Kidney epithelial cell (primary cell): ENCODE results near the gene MYBPC1. TPM values are rescaled to one million over a fixed set of nuclear protein-coding genes. Genes with fewer than 3 reads are reported as not detected.
"Not testable (repeated sequence)": the region's sequence is repeated elsewhere in the genome, so short reads cannot be mapped to it uniquely, and the experiment has no call there.

ENCODE experiments used
- DNase-seq: peaks from one replicate; pipeline ENCODE4 v3.0.0-alpha.2; 2010; ENCODE audit warnings: low read depth
- H3K27me3 ChIP-seq: 2 replicates; pipeline ENCODE4 v1.6.0; 2011; ENCODE audit warnings: low read length; ENCODE audit not compliant: control insufficient read depth, insufficient read depth
- H3K36me3 ChIP-seq: 2 replicates; pipeline ENCODE4 v1.5.1; 2011; ENCODE audit warnings: low read length; ENCODE audit not compliant: control insufficient read depth, insufficient read depth
- H3K4me3 ChIP-seq: 2 replicates; pipeline ENCODE4 v1.5.1; 2011; ENCODE audit warnings: low read depth, mild to moderate bottlenecking, control low read depth, low read length
- total RNA-seq: library from RNA; depleted of rRNA; stranded (reverse); fragments of >200 nt; gene quantifications from 2 replicates; pipeline ENCODE4 v1.2.3, GENCODE V29; 2015
- TF ChIP-seq, protein P1 (sequence below): IDR thresholded peaks from 2 replicates; pipeline ENCODE4 v1.5.1; 2011; ENCODE audit warnings: mild to moderate bottlenecking, moderate library complexity, low read length, control low read depth, inconsistent platforms; ENCODE audit not compliant: insufficient read depth, poor library complexity, severe bottlenecking

MYBPC1 gene
- total RNA-seq, 1 donor from 2014 or later = not detected

DNA sequence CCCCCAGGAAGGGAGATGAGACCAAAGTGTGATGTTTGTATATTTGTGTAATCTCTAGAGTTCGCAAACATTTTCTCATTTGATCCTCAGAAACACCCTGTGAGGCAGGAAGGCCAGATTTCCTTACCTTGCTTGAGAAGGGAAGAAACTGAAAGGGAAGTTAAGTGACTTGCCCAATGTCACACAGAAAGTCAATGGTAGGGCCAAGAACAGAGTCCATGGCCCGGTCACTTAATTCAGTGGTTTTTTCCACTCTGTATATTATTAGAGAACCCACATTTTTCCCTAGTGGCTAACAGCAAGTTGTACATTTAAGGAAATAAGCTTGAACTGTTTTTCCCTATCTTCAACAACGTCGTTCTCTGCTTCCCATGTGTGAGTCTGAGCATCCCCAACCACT, 77.1 kb downstream of the MYBPC1 start:
- H3K27me3 ChIP-seq = no peaks in the 10 kb centered on the region
- DNase-seq = no peak
- no peak overlapping the region for H3K4me3 ChIP-seq
- H3K36me3 ChIP-seq = no peaks in the 10 kb centered on the region
- TF ChIP-seq, protein P1, sequence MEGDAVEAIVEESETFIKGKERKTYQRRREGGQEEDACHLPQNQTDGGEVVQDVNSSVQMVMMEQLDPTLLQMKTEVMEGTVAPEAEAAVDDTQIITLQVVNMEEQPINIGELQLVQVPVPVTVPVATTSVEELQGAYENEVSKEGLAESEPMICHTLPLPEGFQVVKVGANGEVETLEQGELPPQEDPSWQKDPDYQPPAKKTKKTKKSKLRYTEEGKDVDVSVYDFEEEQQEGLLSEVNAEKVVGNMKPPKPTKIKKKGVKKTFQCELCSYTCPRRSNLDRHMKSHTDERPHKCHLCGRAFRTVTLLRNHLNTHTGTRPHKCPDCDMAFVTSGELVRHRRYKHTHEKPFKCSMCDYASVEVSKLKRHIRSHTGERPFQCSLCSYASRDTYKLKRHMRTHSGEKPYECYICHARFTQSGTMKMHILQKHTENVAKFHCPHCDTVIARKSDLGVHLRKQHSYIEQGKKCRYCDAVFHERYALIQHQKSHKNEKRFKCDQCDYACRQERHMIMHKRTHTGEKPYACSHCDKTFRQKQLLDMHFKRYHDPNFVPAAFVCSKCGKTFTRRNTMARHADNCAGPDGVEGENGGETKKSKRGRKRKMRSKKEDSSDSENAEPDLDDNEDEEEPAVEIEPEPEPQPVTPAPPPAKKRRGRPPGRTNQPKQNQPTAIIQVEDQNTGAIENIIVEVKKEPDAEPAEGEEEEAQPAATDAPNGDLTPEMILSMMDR = no peak

DNA sequence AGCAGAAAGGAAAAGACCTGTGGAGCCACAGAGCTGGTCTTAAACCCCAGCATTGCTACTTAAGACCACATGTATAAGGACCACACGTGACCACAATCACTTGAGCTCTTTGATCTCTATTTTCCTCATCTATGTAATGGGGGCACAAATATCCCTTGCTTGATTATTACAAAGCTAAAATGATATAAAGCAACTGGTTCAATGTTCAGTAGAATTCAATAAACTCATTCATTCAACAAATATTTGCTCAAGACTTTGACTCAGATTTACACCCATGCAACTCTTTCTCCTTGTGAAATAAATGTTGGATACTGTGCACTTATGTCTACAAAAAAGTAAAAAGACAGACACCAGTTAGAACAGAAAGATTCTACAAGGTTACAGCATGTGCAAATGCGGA, 80.8 kb downstream of the MYBPC1 start:
- no peaks in the 10 kb centered on the region for H3K36me3 ChIP-seq
- no peak overlapping the region for H3K4me3 ChIP-seq
- no peak for DNase-seq
- TF ChIP-seq, protein P1 = no peak
- no peaks in the 10 kb centered on the region for H3K27me3 ChIP-seq

DNA sequence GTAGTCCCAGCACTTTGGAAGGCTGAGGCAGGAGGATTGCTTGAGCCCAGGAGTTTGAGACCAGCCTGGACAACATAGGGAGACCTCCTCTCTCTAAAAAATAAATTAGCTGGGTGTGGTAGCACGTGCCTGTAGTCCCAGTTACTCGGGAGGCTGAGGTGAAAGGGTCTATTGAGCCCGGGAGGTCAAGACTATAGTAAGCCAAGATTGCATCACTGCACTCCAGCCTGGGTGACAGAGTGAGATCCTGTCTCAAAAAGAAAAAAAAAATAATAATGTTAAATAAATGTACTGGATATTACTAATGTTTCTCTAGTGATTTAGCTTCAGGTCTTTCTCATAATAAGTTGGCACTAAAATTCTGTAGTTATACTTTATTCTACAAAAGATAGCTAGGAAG, 81.7 kb downstream of the MYBPC1 start:
- not testable (repeated sequence) for H3K36me3 ChIP-seq, H3K27me3 ChIP-seq, DNase-seq, H3K4me3 ChIP-seq

DNA sequence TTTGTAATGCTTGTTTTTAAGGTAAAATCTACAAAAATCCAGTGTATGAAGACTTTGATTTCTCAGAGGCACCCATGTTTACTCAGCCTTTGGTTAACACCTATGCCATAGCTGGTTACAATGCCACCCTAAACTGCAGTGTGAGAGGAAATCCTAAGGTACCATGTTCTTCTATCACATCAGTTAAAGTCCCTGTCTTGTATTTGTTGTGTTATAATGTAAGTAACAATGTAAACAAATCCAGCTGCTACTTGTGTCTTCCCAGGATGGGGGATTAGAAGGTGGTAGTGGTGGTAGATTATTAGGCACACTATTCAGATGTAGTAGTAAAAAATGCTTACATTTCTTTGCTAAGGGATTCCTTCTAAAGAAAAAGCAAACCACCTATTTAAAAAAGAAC, 83.3 kb downstream of the MYBPC1 start:
- Histone ChIP-seq H3K36me3 (no peaks in the 10 kb centered on the region), H3K27me3 (no peaks in the 10 kb centered on the region), H3K4me3 (no peak overlapping the region)
- TF ChIP-seq, protein P1 = no peak
- no peak for DNase-seq

DNA sequence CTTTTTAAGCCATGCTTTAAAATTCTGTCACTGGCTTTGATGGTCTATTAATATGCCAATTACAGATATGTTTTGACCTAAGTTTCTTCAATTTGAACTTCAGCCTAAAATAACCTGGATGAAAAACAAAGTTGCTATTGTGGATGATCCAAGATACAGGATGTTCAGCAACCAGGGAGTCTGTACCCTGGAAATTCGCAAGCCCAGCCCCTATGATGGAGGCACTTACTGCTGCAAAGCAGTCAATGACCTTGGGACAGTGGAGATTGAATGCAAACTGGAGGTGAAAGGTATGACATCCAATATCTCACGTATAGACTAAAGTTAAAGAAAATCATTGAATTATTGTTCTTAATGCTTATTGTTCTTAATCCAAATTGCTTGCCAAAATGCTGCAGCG, 85.5 kb downstream of the MYBPC1 start:
- Histone ChIP-seq H3K36me3 (no peaks in the 10 kb centered on the region), H3K4me3 (no peak overlapping the region), H3K27me3 (no peaks in the 10 kb centered on the region)
- TF ChIP-seq, protein P1 = no peak
- DNase-seq = no peak

DNA sequence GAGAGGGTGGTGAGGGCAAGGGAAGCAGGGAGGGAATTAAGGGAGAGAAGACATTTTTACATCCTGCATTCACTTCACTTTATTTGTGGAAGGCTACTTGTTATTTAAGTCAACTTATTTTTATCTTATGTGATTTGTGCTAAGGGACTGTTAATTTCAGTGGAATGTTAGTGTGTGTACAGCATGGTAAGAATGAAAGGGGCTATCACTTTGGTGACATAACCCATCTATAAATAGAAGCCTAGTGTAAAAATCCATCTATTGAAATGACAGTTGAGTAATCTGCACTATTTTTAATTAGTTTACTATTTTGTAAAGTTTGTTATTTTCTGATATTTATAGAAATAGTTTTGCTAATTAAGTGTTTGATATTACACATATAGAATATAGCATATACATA, 85.9 kb downstream of the MYBPC1 start:
- H3K4me3 ChIP-seq = no peak overlapping the region
- no peaks in the 10 kb centered on the region for H3K36me3 ChIP-seq
- no peaks in the 10 kb centered on the region for H3K27me3 ChIP-seq
- TF ChIP-seq, protein P1 = no peak
- DNase-seq = no peak

DNA sequence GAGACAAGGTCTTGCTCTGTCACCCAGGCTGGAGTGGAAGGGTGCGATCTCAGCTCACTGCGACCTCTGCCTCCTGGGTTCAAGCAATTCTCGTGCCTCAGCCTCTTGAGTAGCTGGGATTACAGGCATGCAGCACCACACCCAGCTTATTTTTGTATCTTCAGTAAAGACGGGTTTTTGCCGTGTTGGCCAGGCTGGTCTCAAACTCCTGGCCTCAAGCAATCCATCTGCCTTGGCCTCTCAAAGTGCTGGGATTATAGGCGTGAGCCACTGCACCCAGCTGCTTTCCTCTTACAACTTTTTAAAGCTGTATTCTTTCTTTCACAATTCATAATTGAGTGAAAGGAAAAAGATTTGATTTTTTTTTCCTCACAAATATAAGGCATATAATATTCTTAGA, 86.9 kb downstream of the MYBPC1 start:
- not testable (repeated sequence) for H3K4me3 ChIP-seq, H3K27me3 ChIP-seq

More for the DNA sequence above, 86.9 kb downstream of the MYBPC1 start:
- not testable (repeated sequence) for H3K36me3 ChIP-seq, DNase-seq
